Peyer's patch (tissue), 4 donors: ENCODE measurements around the gene KNSTRN.

ENCODE experiments used
- CTCF ChIP-seq, 6 experiments: fragments of 450-650 bp in 4 of 6; fragments of 200-600 bp in 2 of 6; sonication (generic) in 1 of 6; IDR thresholded peaks; one replicate each; pipeline ENCODE4 v1.5.1; 2017 to 2019; ENCODE audit warnings: antibody characterized with exemption in 6 of 6, mild to moderate bottlenecking in 3 of 6, moderate library complexity in 1 of 6
- POLR2A ChIP-seq, 2 donors: fragments of 450-650 bp; IDR thresholded peaks; one replicate each; pipeline ENCODE4 v1.5.1; 2017; ENCODE audit warnings: antibody characterized with exemption in 2 of 2, mild to moderate bottlenecking in 2 of 2, moderate library complexity in 2 of 2

- TF ChIP-seq CTCF (IDR thresholded peaks at IDR 0.05) (no peak), POLR2A (IDR thresholded peaks at IDR 0.05) (no peak)
Measured at GRCh38 chr15:40389824-40390595, 7.5 kb downstream of the KNSTRN start.
